ENCODE measurements around the gene TNFSF13B. TPM values are rescaled to one million over a fixed set of nuclear protein-coding genes. Genes with fewer than 3 reads are reported as not detected.
"Not testable (repeated sequence)": the region's sequence is repeated elsewhere in the genome, so short reads cannot be mapped to it uniquely, and the experiment has no call there.

Gene TNFSF13B
- total RNA-seq, 1 experiment from 2014 or later = 1.1 TPM

- DNase-seq (ENCODE audit: low read depth) = no peak
These were observed 12.4 kb downstream of the TNFSF13B start for GRCh38 chr13:108281901-108282300.

GRCh38 chr13:108283110-108283509 is 13.6 kb downstream of the TNFSF13B start:
- no peak for DNase-seq (ENCODE audit: low read depth)

- DNase-seq (ENCODE audit: low read depth) = no peak
These were observed 19.2 kb downstream of the TNFSF13B start for GRCh38 chr13:108288741-108289140.

GRCh38 chr13:108289819-108290218 is 20.3 kb downstream of the TNFSF13B start:
- DNase-seq (ENCODE audit: low read depth) = no peak

GRCh38 chr13:108297114-108297513 is 27.6 kb downstream of the TNFSF13B start:
- no peak for DNase-seq (ENCODE audit: low read depth)

GRCh38 chr13:108302279-108302678 is 32.8 kb downstream of the TNFSF13B start:
- no peak for DNase-seq (ENCODE audit: low read depth)

- no peak for DNase-seq (ENCODE audit: low read depth)
These were observed 34.9 kb downstream of the TNFSF13B start for GRCh38 chr13:108304170-108305016.

GRCh38 chr13:108305655-108306054 is 36.1 kb downstream of the TNFSF13B start:
- no peak for DNase-seq (ENCODE audit: low read depth)

- DNase-seq (ENCODE audit: low read depth) = no peak
These were observed 37.3 kb downstream of the TNFSF13B start for GRCh38 chr13:108306860-108307259.

GRCh38 chr13:108311596-108311995 is 42.1 kb downstream of the TNFSF13B start:
- not testable (repeated sequence) for DNase-seq (ENCODE audit: low read depth)

- DNase-seq (ENCODE audit: low read depth) = no peak
These were observed 43.9 kb downstream of the TNFSF13B start for GRCh38 chr13:108313382-108313781.

- no peak for DNase-seq (ENCODE audit: low read depth)
These were observed 45.8 kb downstream of the TNFSF13B start for GRCh38 chr13:108315273-108315672.

- DNase-seq (ENCODE audit: low read depth) = no peak
These were observed 46.5 kb downstream of the TNFSF13B start for GRCh38 chr13:108315991-108316390.

GRCh38 chr13:108316413-108316812 is 46.9 kb downstream of the TNFSF13B start:
- no peak for DNase-seq (ENCODE audit: low read depth)

GRCh38 chr13:108322206-108322824 is 52.8 kb downstream of the TNFSF13B start:
- peak; percentile 36 for DNase-seq (ENCODE audit: low read depth)

GRCh38 chr13:108323031-108323430 is 53.5 kb downstream of the TNFSF13B start:
- no peak for DNase-seq (ENCODE audit: low read depth)

- no peak for DNase-seq (ENCODE audit: low read depth)
These were observed 56.3 kb downstream of the TNFSF13B start for GRCh38 chr13:108325863-108326262.

- no peak for DNase-seq (ENCODE audit: low read depth)
These were observed 56.8 kb downstream of the TNFSF13B start for GRCh38 chr13:108326309-108326708.

- DNase-seq (ENCODE audit: low read depth) = no peak
These were observed 59.3 kb downstream of the TNFSF13B start for GRCh38 chr13:108328848-108329247.

GRCh38 chr13:108332791-108333190 is 63.3 kb downstream of the TNFSF13B start:
- DNase-seq (ENCODE audit: low read depth) = no peak

GRCh38 chr13:108342369-108343289 is 73.1 kb downstream of the TNFSF13B start:
- peak; percentile 15 for DNase-seq (ENCODE audit: low read depth)

GRCh38 chr13:108345016-108345415 is 75.5 kb downstream of the TNFSF13B start:
- DNase-seq (ENCODE audit: low read depth) = no peak
